ENCODE data around the gene DPH7.
A peak's percentile ranks its signal among the peaks of the same experiment; 100 is the strongest.
"Not testable (repeated sequence)": the region's sequence is repeated elsewhere in the genome, so short reads cannot be mapped to it uniquely, and the experiment has no call there.

Gene DPH7

GRCh38 chr9:137578518-137579258 is at the start of gene DPH7:
Gene DPH7 (minus strand): TSS chr9:137578925. CDS start chr9:137578777, 148 bp downstream.
- peak; percentile 89 for DNase-seq

- DNase-seq = not testable (repeated sequence)
These were observed 48.7 kb upstream of the DPH7 start for GRCh38 chr9:137627406-137627805.

- DNase-seq = no peak
These were observed 47.7 kb upstream of the DPH7 start for GRCh38 chr9:137626464-137626863.

- DNase-seq = not testable (repeated sequence)
These were observed 43.5 kb upstream of the DPH7 start for GRCh38 chr9:137622211-137622610.

GRCh38 chr9:137621131-137621757 is 42.5 kb upstream of the DPH7 start:
- peak; percentile 11 for DNase-seq

- DNase-seq = no peak
These were observed 41.9 kb upstream of the DPH7 start for GRCh38 chr9:137620581-137620980.

GRCh38 chr9:137620048-137620405 is 41.3 kb upstream of the DPH7 start:
- no peak for DNase-seq

GRCh38 chr9:137619240-137620047 is 40.7 kb upstream of the DPH7 start:
- DNase-seq = peak; percentile 35

- DNase-seq = peak; percentile 73
These were observed 39.7 kb upstream of the DPH7 start, which contains the start of gene EHMT1 for GRCh38 chr9:137618105-137619067. Gene EHMT1 (plus strand): TSS chr9:137619005. CDS start chr9:137619029, 24 bp downstream.

GRCh38 chr9:137615387-137615871 is 36.7 kb upstream of the DPH7 start:
- DNase-seq = no peak

GRCh38 chr9:137614631-137615386 is 36.1 kb upstream of the DPH7 start:
- DNase-seq = no peak

- no peak for DNase-seq
These were observed 35.2 kb upstream of the DPH7 start for GRCh38 chr9:137613738-137614523.

GRCh38 chr9:137613259-137613658 is 34.5 kb upstream of the DPH7 start:
- DNase-seq = no peak

GRCh38 chr9:137612741-137613142 is 34.0 kb upstream of the DPH7 start:
- DNase-seq = no peak

GRCh38 chr9:137611623-137612609 is 33.2 kb upstream of the DPH7 start:
- DNase-seq = peak; percentile 90

- no peak for DNase-seq
These were observed 32.2 kb upstream of the DPH7 start for GRCh38 chr9:137610944-137611343.

GRCh38 chr9:137607141-137607857 is 28.6 kb upstream of the DPH7 start:
- no peak for DNase-seq

- DNase-seq = no peak
These were observed 28.0 kb upstream of the DPH7 start for GRCh38 chr9:137606734-137607138.
